ENCODE measurements around the gene ARHGAP4.

ARHGAP4 gene

GRCh38 chrX:153873282-153874084 is 52.6 kb downstream of the ARHGAP4 start:
- H3K9me3 ChIP-seq (ENCODE audit: severe bottlenecking) = no peaks in the 10 kb centered on the region
- peak overlapping the region; percentile 7; the same call in 1 of the 2 replicates for H3K4me3 ChIP-seq (ENCODE audit: low read depth, low read length)
- DNase-seq = peak; percentile 88
- peaks cover 29% of the 10 kb centered on the region for H3K36me3 ChIP-seq
- TF ChIP-seq CTCF (IDR thresholded peaks at IDR 0.05; ENCODE audit: low read depth, low read length) = no peak
- peaks cover 21% of the 10 kb centered on the region for H3K27me3 ChIP-seq (ENCODE audit: insufficient read depth, low read depth, severe bottlenecking)
- H3K27ac ChIP-seq = peak overlapping the region; percentile 89

- Histone ChIP-seq H3K4me3 (ENCODE audit: low read depth, low read length) (no peak overlapping the region), H3K9me3 (ENCODE audit: severe bottlenecking) (no peaks in the 10 kb centered on the region), H3K27me3 (ENCODE audit: insufficient read depth, low read depth, severe bottlenecking) (peaks cover 26% of the 10 kb centered on the region), H3K36me3 (peaks cover 42% of the 10 kb centered on the region), H3K27ac (peak overlapping the region; percentile 89)
- peak; percentile 53 for DNase-seq
- no peak for TF ChIP-seq CTCF (IDR thresholded peaks at IDR 0.05; ENCODE audit: low read depth, low read length)
Measured at GRCh38 chrX:153871946-153872878, 53.9 kb downstream of the ARHGAP4 start.

GRCh38 chrX:153871451-153871850 is 54.6 kb downstream of the ARHGAP4 start:
- no peak overlapping the region for H3K4me3 ChIP-seq (ENCODE audit: low read depth, low read length)
- no peaks in the 10 kb centered on the region for H3K9me3 ChIP-seq (ENCODE audit: severe bottlenecking)
- no peak for DNase-seq
- H3K27me3 ChIP-seq (ENCODE audit: insufficient read depth, low read depth, severe bottlenecking) = peaks cover 27% of the 10 kb centered on the region
- peaks cover 49% of the 10 kb centered on the region for H3K36me3 ChIP-seq
- no peak for TF ChIP-seq CTCF (IDR thresholded peaks at IDR 0.05; ENCODE audit: low read depth, low read length)
- peak overlapping the region; percentile 55 for H3K27ac ChIP-seq

- Histone ChIP-seq H3K36me3 (peaks cover 52% of the 10 kb centered on the region), H3K27ac (peak overlapping the region; percentile 55), H3K27me3 (ENCODE audit: insufficient read depth, low read depth, severe bottlenecking) (peaks cover 27% of the 10 kb centered on the region), H3K9me3 (ENCODE audit: severe bottlenecking) (no peaks in the 10 kb centered on the region), H3K4me3 (ENCODE audit: low read depth, low read length) (no peak overlapping the region)
- DNase-seq = peak; percentile 86
- peak; percentile 70 for TF ChIP-seq CTCF (IDR thresholded peaks at IDR 0.05; ENCODE audit: low read depth, low read length)
Measured at GRCh38 chrX:153870791-153871360, 55.2 kb downstream of the ARHGAP4 start.

GRCh38 chrX:153870288-153870690 is 55.8 kb downstream of the ARHGAP4 start:
- peaks cover 58% of the 10 kb centered on the region for H3K36me3 ChIP-seq
- peaks cover 32% of the 10 kb centered on the region for H3K27me3 ChIP-seq (ENCODE audit: insufficient read depth, low read depth, severe bottlenecking)
- H3K27ac ChIP-seq = no peak overlapping the region
- TF ChIP-seq CTCF (IDR thresholded peaks at IDR 0.05; ENCODE audit: low read depth, low read length) = no peak
- no peak overlapping the region for H3K4me3 ChIP-seq (ENCODE audit: low read depth, low read length)
- H3K9me3 ChIP-seq (ENCODE audit: severe bottlenecking) = no peaks in the 10 kb centered on the region
- no peak for DNase-seq
